Astrocyte (in vitro differentiated cells and primary cell): ENCODE data around the gene RTP1. TPM values are rescaled to one million over a fixed set of nuclear protein-coding genes. Genes with fewer than 3 reads are reported as not detected.

Source experiments
- DNase-seq: peaks from one replicate; pipeline ENCODE4 v3.0.0-alpha.2; 2010; ENCODE audit warnings: low read depth
- FAIRE-seq: peaks from 2 replicates; lab custom pipeline; 2011; peaks lifted over from hg19 to GRCh38; lab: Jason Lieb, UNC
- H2AFZ ChIP-seq: 2 replicates; pipeline ENCODE4 v1.6.0; 2012; ENCODE audit warnings: low read depth, low read length, inconsistent platforms
- H3K27ac ChIP-seq: 2 replicates; pipeline ENCODE4 v1.5.1; 2011; ENCODE audit warnings: low read depth, low read length, inconsistent platforms
- H3K27me3 ChIP-seq: 2 replicates; pipeline ENCODE4 v1.6.0; 2011; ENCODE audit warnings: low read length, inconsistent platforms; ENCODE audit not compliant: insufficient read depth
- H3K36me3 ChIP-seq: 2 replicates; pipeline ENCODE4 v1.5.1; 2011; ENCODE audit warnings: low read length, inconsistent platforms; ENCODE audit not compliant: insufficient read depth
- H3K4me1 ChIP-seq: 2 replicates; pipeline ENCODE4 v1.5.1; 2011; ENCODE audit warnings: low read length, inconsistent platforms; ENCODE audit not compliant: insufficient read depth
- H3K4me2 ChIP-seq: 2 replicates; pipeline ENCODE4 v1.6.0; 2012; ENCODE audit warnings: low read length, inconsistent platforms
- H3K4me3 ChIP-seq: 2 replicates; pipeline ENCODE4 v1.5.1; 2011; ENCODE audit warnings: low read depth, mild to moderate bottlenecking, low read length, inconsistent platforms; ENCODE audit not compliant: insufficient read depth
- H3K79me2 ChIP-seq: 2 replicates; pipeline ENCODE4 v1.6.0; 2012; ENCODE audit warnings: mild to moderate bottlenecking, low read length, inconsistent platforms; ENCODE audit not compliant: insufficient read depth
- H3K9ac ChIP-seq: 2 replicates; pipeline ENCODE4 v1.6.0; 2012; ENCODE audit warnings: mild to moderate bottlenecking, low read length, inconsistent platforms
- H3K9me3 ChIP-seq: 2 replicates; pipeline ENCODE4 v1.5.1; 2012; ENCODE audit warnings: low read depth, mild to moderate bottlenecking, low read length, inconsistent platforms; ENCODE audit not compliant: insufficient read depth
- H4K20me1 ChIP-seq: 2 replicates; pipeline ENCODE4 v1.6.0; 2012; ENCODE audit warnings: low read length, inconsistent platforms; ENCODE audit not compliant: insufficient read depth
- H3K27ac Mint-ChIP-seq: one replicate; pipeline ENCODE4 v1.8.0; 2021; ENCODE audit warnings: mild to moderate bottlenecking, mixed read lengths; ENCODE audit not compliant: unreplicated experiment
- H3K27me3 Mint-ChIP-seq: one replicate; pipeline ENCODE4 v1.8.0; 2021; ENCODE audit warnings: low read depth, mixed read lengths; ENCODE audit not compliant: unreplicated experiment
- H3K36me3 Mint-ChIP-seq: one replicate; pipeline ENCODE4 v1.8.0; 2021; ENCODE audit warnings: low read depth, mixed read lengths; ENCODE audit not compliant: unreplicated experiment
- H3K4me1 Mint-ChIP-seq: one replicate; pipeline ENCODE4 v1.8.0; 2021; ENCODE audit warnings: low read depth, mixed read lengths; ENCODE audit not compliant: unreplicated experiment
- H3K4me3 Mint-ChIP-seq: one replicate; pipeline ENCODE4 v1.8.0; 2021; ENCODE audit warnings: mild to moderate bottlenecking, moderate library complexity, mixed read lengths; ENCODE audit not compliant: unreplicated experiment
- H3K9me3 Mint-ChIP-seq: one replicate; pipeline ENCODE4 v1.8.0; 2021; ENCODE audit warnings: mild to moderate bottlenecking, mixed read lengths; ENCODE audit not compliant: unreplicated experiment
- EZH2 ChIP-seq: IDR thresholded peaks from 2 replicates; pipeline ENCODE4 v1.6.1; 2012; ENCODE audit warnings: mild to moderate bottlenecking, low read length, inconsistent platforms; ENCODE audit not compliant: insufficient read depth
- total RNA-seq: library from RNA; stranded (reverse); gene quantifications from 2 replicates; pipeline ENCODE4 v1.2.1, GENCODE V29; 2021
- TF ChIP-seq, protein P1 (sequence below): IDR thresholded peaks from 2 replicates; pipeline ENCODE4 v1.5.1; 2011; ENCODE audit warnings: low read depth, mild to moderate bottlenecking, inconsistent platforms, low read length, moderate library complexity; ENCODE audit not compliant: insufficient read depth

RTP1 gene
- total RNA-seq, 1 donor from 2014 or later = not detected

- Mint-ChIP-seq H3K4me3 (no peak overlapping the region), H3K36me3 (no peaks in the 10 kb centered on the region), H3K9me3 (peaks cover 5% of the 10 kb centered on the region), H3K27ac (no peak overlapping the region), H3K4me1 (peaks cover 6% of the 10 kb centered on the region), H3K27me3 (peaks cover 14% of the 10 kb centered on the region)
- Histone ChIP-seq H4K20me1 (no peaks in the 10 kb centered on the region), H3K9ac (no peak overlapping the region), H3K4me1 (peaks cover 14% of the 10 kb centered on the region), H3K4me3 (no peak overlapping the region), H3K9me3 (no peaks in the 10 kb centered on the region), H3K27me3 (peaks cover 11% of the 10 kb centered on the region), H3K4me2 (no peak overlapping the region), H3K27ac (no peak overlapping the region), H2AFZ (no peak overlapping the region), H3K36me3 (no peaks in the 10 kb centered on the region), H3K79me2 (no peaks in the 10 kb centered on the region)
- no peak for DNase-seq
- TF ChIP-seq, protein P1, sequence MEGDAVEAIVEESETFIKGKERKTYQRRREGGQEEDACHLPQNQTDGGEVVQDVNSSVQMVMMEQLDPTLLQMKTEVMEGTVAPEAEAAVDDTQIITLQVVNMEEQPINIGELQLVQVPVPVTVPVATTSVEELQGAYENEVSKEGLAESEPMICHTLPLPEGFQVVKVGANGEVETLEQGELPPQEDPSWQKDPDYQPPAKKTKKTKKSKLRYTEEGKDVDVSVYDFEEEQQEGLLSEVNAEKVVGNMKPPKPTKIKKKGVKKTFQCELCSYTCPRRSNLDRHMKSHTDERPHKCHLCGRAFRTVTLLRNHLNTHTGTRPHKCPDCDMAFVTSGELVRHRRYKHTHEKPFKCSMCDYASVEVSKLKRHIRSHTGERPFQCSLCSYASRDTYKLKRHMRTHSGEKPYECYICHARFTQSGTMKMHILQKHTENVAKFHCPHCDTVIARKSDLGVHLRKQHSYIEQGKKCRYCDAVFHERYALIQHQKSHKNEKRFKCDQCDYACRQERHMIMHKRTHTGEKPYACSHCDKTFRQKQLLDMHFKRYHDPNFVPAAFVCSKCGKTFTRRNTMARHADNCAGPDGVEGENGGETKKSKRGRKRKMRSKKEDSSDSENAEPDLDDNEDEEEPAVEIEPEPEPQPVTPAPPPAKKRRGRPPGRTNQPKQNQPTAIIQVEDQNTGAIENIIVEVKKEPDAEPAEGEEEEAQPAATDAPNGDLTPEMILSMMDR = no peak
- TF ChIP-seq EZH2 = no peak
- no peak for FAIRE-seq
These were observed 18.2 kb downstream of the RTP1 start for GRCh38 chr3:187215460-187215859.

DNA sequence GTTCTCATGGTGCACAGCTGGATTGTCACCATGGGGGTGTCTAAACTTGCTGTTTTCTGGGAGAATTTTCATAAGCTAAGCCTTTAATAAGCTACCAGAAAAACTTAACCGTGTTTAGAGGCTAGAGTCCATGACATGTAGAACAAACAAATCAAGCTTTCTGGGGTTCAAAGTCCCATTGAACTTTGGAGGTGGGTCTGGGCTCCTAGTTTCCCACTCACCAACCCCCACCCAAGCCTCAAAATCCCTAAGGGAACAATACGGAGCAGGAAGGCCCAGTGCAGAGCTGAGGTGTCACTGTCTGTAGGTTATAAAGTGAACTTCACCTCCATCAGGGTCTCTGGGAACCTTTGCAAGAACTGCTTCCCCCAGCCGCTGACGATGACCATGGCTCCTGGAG lies 25.5 kb downstream of the RTP1 start:
- Mint-ChIP-seq H3K27me3 (peaks cover 17% of the 10 kb centered on the region), H3K4me1 (peaks cover 7% of the 10 kb centered on the region)

DNA sequence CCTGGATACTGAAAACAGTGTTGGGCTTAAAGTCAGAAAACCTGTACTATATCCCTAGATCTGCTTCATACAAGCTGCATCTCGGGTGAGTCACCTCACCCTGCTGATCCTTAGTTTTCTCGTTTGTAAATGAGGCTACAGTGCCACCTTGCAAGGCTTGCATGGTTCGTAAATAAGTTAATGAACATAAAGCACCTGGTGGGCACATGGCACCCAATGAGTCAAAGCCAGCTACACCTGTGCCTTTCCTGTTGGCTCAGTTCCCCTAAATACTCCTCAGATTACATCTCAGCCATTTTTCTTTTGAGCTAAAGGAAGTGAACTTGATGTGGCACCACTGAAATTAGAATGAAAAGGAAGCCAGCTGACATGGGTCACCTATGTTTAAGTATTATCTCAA lies 26.5 kb downstream of the RTP1 start:
- H4K20me1 ChIP-seq = no peaks in the 10 kb centered on the region
- H3K9ac ChIP-seq = no peak overlapping the region
- no peaks in the 10 kb centered on the region for H3K9me3 ChIP-seq
- Mint-ChIP-seq H3K27ac (no peak overlapping the region), H3K9me3 (no peaks in the 10 kb centered on the region), H3K4me3 (no peak overlapping the region), H3K4me1 (peaks cover 9% of the 10 kb centered on the region), H3K36me3 (no peaks in the 10 kb centered on the region), H3K27me3 (peaks cover 15% of the 10 kb centered on the region)
- no peaks in the 10 kb centered on the region for H3K79me2 ChIP-seq
- H2AFZ ChIP-seq = no peak overlapping the region
- H3K4me1 ChIP-seq = peaks cover 4% of the 10 kb centered on the region
- FAIRE-seq (no peak), DNase-seq (peak; percentile 24)
- no peak for TF ChIP-seq EZH2
- TF ChIP-seq, protein P1 = no peak
- no peak overlapping the region for H3K27ac ChIP-seq
- H3K4me2 ChIP-seq = no peak overlapping the region
- no peaks in the 10 kb centered on the region for H3K36me3 ChIP-seq
- no peak overlapping the region for H3K4me3 ChIP-seq
- no peaks in the 10 kb centered on the region for H3K27me3 ChIP-seq

More for the DNA sequence above, 25.5 kb downstream of the RTP1 start:
- no peak for DNase-seq
- Mint-ChIP-seq H3K27ac (no peak overlapping the region), H3K9me3 (no peaks in the 10 kb centered on the region), H3K36me3 (no peaks in the 10 kb centered on the region), H3K4me3 (no peak overlapping the region)
- FAIRE-seq = no peak
- H3K4me2 ChIP-seq = no peak overlapping the region
- no peak overlapping the region for H3K27ac ChIP-seq
- peaks cover 4% of the 10 kb centered on the region for H3K4me1 ChIP-seq
- H3K79me2 ChIP-seq = no peaks in the 10 kb centered on the region
- no peak overlapping the region for H3K4me3 ChIP-seq
- H3K27me3 ChIP-seq = peaks cover 4% of the 10 kb centered on the region
- no peaks in the 10 kb centered on the region for H3K36me3 ChIP-seq
- no peaks in the 10 kb centered on the region for H4K20me1 ChIP-seq
- TF ChIP-seq, protein P1 = no peak
- TF ChIP-seq EZH2 = no peak
- H3K9ac ChIP-seq = no peak overlapping the region
- no peak overlapping the region for H2AFZ ChIP-seq
- no peaks in the 10 kb centered on the region for H3K9me3 ChIP-seq
